ENCODE results near the gene GNAT1.

GRCh38 chr3:50218448-50218847 lies 27.0 kb downstream of the GNAT1 start:
- TF ChIP-seq FOXM1 (IDR thresholded peaks at IDR 0.05; ENCODE audit: borderline replicate concordance) (no peak), SUZ12 (IDR thresholded peaks at IDR 0.05) (no peak), LEF1 (IDR thresholded peaks at IDR 0.05; ENCODE audit: borderline replicate concordance) (no peak)
